Stimulated activated CD8-positive, alpha-beta memory T cell treated with anti-CD3 and anti-CD28 coated beads, Interleukin-15, amount 100 ng/mL, for 24 hours (primary cell): Measurements from ENCODE around the gene CHST11.

Experiments used
- DNase-seq: peaks from one replicate; pipeline ENCODE4 v3.0.0-alpha.2; 2020; ENCODE audit warnings: low read depth

The CHST11 gene

GRCh38 chr12:104699489-104700190 lies 242.9 kb downstream of the CHST11 start:
- DNase-seq: no peak

GRCh38 chr12:104700324-104700723 lies 243.6 kb downstream of the CHST11 start:
- no peak for DNase-seq

DNA sequence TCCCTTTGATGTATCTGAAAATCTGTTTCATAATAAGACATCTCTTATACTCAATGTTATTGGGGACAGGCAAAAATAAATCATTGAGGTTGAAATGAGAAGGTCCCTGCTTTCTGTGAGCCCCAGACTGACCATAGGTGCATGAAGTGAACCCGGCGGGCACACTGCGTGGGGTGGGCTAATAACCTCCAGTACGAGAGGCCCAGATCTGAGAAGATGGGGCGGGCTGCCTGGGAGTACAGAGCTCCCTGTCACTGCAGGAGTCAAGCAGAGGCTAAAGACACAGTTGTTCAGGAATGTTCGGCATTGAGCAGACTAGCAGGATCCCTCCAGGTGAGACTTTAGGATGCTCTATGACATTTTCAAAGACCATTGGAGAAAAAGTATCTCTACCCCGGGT lies 244.6 kb downstream of the CHST11 start:
- no peak for DNase-seq

DNA sequence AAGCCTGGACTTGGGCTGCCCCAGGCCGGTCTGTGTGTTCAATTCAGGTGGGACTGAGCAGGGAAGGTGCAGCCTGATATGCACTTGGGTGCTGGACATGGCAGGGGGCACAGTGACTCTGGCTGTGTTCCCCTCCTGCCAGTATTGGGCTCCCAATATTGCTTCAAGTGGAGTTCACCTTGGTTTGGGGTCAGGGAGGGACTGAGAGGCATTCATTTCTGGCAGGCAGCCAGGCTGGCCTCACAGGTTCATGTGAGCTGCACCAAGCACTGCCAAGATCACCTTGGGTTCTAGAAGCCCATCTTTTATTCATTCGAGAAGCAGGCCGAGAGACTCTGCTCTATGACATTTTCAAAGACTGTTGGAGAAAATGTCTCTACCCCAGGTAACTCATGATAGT lies 245.0 kb downstream of the CHST11 start:
- no peak for DNase-seq

DNA sequence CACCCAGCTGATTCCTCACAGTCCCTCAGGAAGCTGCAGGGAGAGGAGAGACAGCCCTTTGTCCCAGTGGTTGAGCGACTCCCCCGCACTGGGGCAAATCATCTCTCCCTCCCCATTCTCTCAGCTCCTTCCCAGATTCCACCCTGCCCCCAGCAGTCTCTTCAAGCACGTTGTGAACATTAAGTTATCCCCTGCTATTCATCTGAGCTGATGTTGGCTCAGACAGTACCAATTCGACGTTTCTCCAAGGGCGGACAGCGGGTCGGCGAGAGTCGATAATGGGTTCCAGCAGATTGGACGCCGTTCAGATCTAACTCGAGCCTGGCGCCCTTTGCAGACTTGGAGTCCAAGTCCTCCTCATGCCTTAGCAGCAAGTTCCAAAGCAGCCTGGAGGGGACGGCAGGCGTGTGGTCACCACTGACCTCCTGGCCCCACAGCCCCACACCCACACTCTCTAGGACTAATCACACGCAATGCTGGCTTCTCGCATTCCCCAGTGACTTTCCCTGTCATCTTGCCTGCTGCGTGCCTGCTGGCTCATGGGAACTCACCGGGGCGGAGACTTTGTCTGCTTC lies 245.9 kb downstream of the CHST11 start:
- DNase-seq: no peak

- no peak for DNase-seq
These were observed 246.6 kb downstream of the CHST11 start for GRCh38 chr12:104703372-104703771.

GRCh38 chr12:104704224-104704779 lies 247.6 kb downstream of the CHST11 start:
- DNase-seq: no peak

- DNase-seq: no peak
These were observed 250.4 kb downstream of the CHST11 start for GRCh38 chr12:104707194-104707593.

- DNase-seq: no peak
These were observed 251.2 kb downstream of the CHST11 start for GRCh38 chr12:104707794-104708558.

- DNase-seq: no peak
These were observed 252.1 kb downstream of the CHST11 start for GRCh38 chr12:104708891-104709290.

GRCh38 chr12:104709692-104710435 lies 253.1 kb downstream of the CHST11 start:
- DNase-seq: no peak

- no peak for DNase-seq
These were observed 254.4 kb downstream of the CHST11 start for GRCh38 chr12:104710940-104711689.

DNA sequence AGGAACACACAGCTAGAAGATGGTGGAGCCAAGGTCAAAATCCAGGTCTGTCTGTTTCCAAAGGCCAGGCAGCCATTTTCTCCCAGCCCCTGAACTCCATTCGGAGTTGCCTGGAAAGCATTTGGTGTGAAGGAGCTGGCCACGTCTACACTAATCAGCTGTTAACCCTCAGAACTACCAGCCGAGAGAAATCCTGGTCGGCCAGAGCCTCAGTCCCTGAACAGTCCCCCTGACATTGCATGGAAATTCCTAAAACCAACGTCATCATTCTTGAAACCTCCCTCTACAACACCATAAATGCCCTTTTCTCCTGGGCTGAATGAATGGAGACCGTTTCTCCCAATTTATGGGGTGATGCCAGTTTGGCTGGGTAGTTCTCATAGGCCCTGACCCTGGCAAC lies 255.7 kb downstream of the CHST11 start:
- DNase-seq: no peak

GRCh38 chr12:104712968-104713367 lies 256.2 kb downstream of the CHST11 start:
- no peak for DNase-seq

- DNase-seq: no peak
These were observed 256.7 kb downstream of the CHST11 start for GRCh38 chr12:104713444-104713843.

GRCh38 chr12:104714369-104714768 lies 257.6 kb downstream of the CHST11 start:
- DNase-seq: no peak

DNA sequence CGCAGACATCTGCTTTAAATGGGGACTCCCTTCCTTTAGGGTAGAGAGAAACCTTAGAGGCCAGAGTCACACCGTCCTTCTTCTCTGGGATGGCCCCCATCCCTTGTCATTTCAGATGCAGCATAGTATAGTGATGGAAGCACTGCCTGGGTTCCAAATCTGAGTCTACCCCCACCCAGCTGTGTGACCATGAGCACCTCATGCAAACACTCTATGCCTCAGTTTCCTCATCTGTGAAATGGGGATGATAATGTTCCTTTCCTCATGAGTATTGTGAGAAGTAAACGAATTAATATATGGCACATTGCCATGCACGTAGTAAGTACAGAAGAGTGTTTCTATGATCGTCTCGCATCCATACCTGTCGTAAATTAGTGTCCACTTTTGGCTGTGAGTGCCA lies 259.4 kb downstream of the CHST11 start:
- DNase-seq: no peak

DNA sequence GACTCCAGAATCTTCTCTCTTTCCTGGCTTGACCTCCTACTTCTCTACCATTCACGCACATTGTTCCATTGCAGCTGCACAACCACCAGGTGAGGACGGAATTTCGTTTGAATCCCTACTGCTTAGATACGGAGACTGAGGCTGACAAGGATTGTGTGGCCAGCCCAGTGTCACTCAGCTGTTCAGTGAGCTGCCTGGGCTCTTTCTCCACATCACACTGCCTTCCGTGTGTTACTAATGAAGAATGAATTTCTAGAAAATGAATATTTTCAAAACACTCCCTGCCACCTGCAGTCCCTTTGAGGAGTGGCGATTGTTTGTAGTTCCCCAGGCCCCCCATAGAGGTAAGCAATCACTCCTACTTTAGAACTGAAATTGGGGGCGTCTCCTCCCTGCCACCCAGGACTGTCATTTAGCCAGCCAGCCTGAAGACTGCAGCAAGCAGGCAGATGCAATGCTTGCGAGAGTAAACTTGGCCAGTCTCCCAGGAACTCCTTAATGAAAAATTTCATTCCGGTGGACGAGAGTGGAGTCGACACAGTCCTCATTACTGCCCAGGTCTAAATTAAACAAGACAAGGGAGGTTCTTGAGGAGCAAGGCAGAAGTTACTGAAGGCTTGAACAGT lies 261.7 kb downstream of the CHST11 start:
- no peak for DNase-seq

- DNase-seq: no peak
These were observed 263.1 kb downstream of the CHST11 start for GRCh38 chr12:104719700-104720338.

DNA sequence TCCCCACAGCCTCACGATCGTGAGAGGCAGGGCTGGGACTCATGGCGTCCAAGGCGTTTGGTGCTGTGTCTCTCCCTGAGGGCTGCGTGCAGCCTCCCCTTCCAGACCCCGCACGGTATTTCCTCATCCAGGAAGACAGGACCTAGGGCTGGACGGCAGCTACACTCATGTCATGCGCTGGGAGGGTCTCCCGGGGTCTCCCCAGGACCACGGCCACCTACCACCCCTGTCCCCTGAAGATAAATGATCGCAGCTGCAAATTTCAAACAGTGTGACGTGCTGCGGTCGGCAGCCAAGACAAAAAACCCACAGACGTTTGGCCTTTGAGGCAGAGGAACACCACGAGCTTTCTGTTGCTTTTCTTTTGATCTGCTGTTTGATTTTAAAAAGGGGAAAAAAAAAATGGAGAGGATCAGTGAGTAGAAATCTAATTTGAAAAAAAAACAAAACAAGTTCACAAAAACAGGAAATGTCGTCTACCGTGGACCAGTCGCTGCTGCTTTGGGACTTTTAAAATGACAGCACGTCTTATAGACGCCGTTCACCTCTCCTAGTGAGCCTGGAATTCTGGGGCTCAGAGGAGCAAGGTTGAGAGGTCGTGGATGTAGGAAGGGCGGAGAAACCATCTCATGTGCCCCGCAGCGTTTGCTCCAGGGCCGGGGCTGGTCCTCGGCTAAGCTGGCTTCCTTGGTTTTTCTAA lies 263.7 kb downstream of the CHST11 start:
- DNase-seq: no peak
